Kidney epithelial cell (primary cell): ENCODE data around the gene BPIFA3. TPM values are rescaled to one million over a fixed set of nuclear protein-coding genes. Genes with fewer than 3 reads are reported as not detected.

Experiments used
- DNase-seq: peaks from one replicate; pipeline ENCODE4 v3.0.0-alpha.2; 2010; ENCODE audit warnings: low read depth
- H3K27me3 ChIP-seq: 2 replicates; pipeline ENCODE4 v1.6.0; 2011; ENCODE audit warnings: low read length; ENCODE audit not compliant: control insufficient read depth, insufficient read depth
- H3K36me3 ChIP-seq: 2 replicates; pipeline ENCODE4 v1.5.1; 2011; ENCODE audit warnings: low read length; ENCODE audit not compliant: control insufficient read depth, insufficient read depth
- H3K4me3 ChIP-seq: 2 replicates; pipeline ENCODE4 v1.5.1; 2011; ENCODE audit warnings: low read depth, mild to moderate bottlenecking, control low read depth, low read length
- total RNA-seq: library from RNA; depleted of rRNA; stranded (reverse); fragments of >200 nt; gene quantifications from 2 replicates; pipeline ENCODE4 v1.2.3, GENCODE V29; 2015
- TF ChIP-seq, protein P1 (sequence below): IDR thresholded peaks from 2 replicates; pipeline ENCODE4 v1.5.1; 2011; ENCODE audit warnings: mild to moderate bottlenecking, moderate library complexity, low read length, control low read depth, inconsistent platforms; ENCODE audit not compliant: insufficient read depth, poor library complexity, severe bottlenecking

Gene BPIFA3
- total RNA-seq, 1 donor from 2014 or later, result not detected

DNA sequence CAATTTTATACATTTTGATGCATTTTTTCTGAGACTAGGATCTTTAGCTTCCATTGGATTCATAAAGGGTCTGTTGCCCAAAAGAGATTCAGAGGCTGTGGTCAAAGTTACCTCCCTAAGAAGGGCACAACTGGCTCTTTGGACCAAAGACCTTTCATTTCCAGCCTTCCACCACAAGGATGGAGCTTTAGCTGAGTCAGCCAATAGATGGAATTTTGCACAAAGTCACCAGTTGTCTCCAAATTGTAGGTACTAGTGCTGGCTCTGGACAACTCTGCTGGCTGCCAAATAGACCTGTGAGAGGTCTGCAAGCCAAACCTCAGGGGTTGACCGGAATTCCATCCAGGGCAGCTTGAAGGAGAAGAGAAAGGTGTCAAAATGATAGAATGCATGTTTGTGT, 19.2 kb downstream of the BPIFA3 start:
- no peaks in the 10 kb centered on the region for H3K36me3 ChIP-seq
- no peak for DNase-seq
- peaks cover 2% of the 10 kb centered on the region for H3K27me3 ChIP-seq
- TF ChIP-seq, protein P1, sequence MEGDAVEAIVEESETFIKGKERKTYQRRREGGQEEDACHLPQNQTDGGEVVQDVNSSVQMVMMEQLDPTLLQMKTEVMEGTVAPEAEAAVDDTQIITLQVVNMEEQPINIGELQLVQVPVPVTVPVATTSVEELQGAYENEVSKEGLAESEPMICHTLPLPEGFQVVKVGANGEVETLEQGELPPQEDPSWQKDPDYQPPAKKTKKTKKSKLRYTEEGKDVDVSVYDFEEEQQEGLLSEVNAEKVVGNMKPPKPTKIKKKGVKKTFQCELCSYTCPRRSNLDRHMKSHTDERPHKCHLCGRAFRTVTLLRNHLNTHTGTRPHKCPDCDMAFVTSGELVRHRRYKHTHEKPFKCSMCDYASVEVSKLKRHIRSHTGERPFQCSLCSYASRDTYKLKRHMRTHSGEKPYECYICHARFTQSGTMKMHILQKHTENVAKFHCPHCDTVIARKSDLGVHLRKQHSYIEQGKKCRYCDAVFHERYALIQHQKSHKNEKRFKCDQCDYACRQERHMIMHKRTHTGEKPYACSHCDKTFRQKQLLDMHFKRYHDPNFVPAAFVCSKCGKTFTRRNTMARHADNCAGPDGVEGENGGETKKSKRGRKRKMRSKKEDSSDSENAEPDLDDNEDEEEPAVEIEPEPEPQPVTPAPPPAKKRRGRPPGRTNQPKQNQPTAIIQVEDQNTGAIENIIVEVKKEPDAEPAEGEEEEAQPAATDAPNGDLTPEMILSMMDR, result no peak
- no peak overlapping the region for H3K4me3 ChIP-seq

DNA sequence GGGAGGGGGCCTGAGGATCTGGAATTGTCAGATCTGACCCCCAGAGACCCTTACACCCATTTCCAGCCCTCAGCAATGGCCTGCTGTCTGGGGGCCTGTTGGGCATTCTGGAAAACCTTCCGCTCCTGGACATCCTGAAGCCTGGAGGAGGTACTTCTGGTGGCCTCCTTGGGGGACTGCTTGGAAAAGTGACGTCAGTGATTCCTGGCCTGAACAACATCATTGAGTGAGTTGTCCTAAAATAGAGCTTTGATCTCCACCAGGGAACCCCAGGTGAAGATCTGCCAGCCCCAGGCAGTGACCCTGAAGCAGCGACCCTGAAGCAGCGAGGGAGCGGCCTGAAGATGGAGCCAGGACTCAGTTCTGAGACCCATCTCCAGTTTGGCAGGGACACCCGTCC, 20.8 kb downstream of the BPIFA3 start:
- Histone ChIP-seq H3K36me3 (no peaks in the 10 kb centered on the region), H3K4me3 (no peak overlapping the region), H3K27me3 (no peaks in the 10 kb centered on the region)
- TF ChIP-seq, protein P1, result no peak
- DNase-seq, result no peak

DNA sequence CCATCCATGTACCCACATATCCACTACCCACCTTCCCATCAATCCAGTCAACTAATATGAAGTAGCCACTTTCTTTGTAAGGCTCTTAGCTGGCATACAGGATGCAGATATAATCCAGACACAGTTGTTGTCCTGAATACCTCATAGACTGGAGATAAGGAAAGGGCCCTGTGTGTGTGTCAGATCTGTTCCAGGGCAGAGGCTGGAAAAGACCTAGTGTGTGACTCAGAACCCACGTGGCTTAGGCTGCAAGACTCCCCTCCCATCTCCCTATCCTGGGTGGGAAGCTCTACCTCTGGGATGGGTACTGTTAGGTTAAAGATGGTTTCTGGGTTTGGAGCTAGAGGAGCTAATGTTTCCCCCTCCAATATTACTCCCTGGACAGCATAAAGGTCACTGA, 22.3 kb downstream of the BPIFA3 start:
- H3K4me3 ChIP-seq, result no peak overlapping the region
- no peak for DNase-seq
- no peaks in the 10 kb centered on the region for H3K36me3 ChIP-seq
- no peaks in the 10 kb centered on the region for H3K27me3 ChIP-seq
- TF ChIP-seq, protein P1, result no peak

DNA sequence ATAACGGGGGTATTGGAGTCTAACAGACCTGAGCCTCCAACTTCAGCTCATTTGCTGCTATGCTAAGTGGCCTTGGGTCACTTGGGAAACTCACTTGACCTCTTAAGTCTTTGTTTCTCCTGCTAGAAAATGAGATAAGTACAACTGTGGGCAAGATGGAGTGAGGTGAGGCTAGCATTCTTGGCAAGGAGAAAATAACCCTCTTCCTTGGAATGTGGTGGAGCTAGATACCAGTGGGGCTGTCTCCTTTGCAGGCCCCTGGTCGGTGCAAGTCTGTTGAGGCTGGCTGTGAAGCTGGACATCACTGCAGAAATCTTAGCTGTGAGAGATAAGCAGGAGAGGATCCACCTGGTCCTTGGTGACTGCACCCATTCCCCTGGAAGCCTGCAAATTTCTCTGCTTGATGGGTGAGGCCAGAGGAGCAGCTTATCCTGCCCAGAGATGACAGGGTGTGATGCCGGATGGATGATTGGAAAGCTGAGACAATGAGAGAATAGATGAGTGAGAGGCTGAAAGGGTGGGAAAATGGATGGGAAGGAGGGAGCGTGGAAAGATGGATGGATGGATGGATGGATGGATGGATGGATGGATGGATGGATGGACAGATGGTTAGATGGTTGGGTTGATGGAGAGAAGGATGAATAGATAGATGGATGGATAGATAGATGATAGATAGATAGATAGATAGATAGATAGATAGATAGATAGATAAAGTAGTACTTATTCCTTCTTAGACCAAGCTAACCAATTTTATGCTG, 23.0 kb downstream of the BPIFA3 start:
- DNase-seq, result no peak
- Histone ChIP-seq H3K27me3 (no peaks in the 10 kb centered on the region), H3K36me3 (no peaks in the 10 kb centered on the region), H3K4me3 (no peak overlapping the region)
- TF ChIP-seq, protein P1, result no peak

DNA sequence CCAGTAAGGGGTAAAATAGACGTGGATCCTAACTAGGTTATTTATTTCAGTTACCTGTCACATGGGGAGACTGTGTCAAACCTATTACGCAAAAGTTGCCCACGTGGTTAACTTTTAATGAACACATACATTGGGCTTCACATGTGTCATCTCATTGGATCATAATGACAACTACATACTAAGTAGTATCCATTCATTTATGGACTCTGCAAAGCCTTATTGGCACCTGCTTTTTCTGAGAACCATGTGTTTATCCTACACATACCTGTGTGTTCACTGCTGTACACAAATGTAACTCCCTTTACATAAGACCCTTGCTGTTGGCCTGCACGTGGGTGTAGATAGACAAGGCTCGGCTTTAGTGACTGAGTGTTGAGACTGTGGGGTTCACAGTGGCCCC, 23.8 kb downstream of the BPIFA3 start:
- TF ChIP-seq, protein P1, result no peak
- DNase-seq, result no peak

More for the DNA sequence above, 23.8 kb downstream of the BPIFA3 start:
- Histone ChIP-seq H3K4me3 (no peak overlapping the region), H3K36me3 (no peaks in the 10 kb centered on the region), H3K27me3 (no peaks in the 10 kb centered on the region)
